NCI-H2081 (cell line): ENCODE measurements around the gene NKPD1.

Source experiments
- DNase-seq, 2 experiments: peaks; one replicate each; lab custom pipeline; 2025; lab: John Stamatoyannopoulos, UW

Gene NKPD1

GRCh38 chr19:45140144-45140503 lies 20.7 kb downstream of the NKPD1 start:
- no peak for DNase-seq

GRCh38 chr19:45139286-45140143 lies 21.3 kb downstream of the NKPD1 start:
- DNase-seq = no peak

- peak in 1 of 2 experiments; percentile 30 for DNase-seq
Observed at GRCh38 chr19:45138303-45138751, 22.5 kb downstream of the NKPD1 start.

- DNase-seq = peak; percentile 88 to 95
Observed at GRCh38 chr19:45137179-45137761, 23.5 kb downstream of the NKPD1 start.

- DNase-seq = peak in 1 of 2 experiments; percentile 29
Observed at GRCh38 chr19:45136507-45137178, 24.1 kb downstream of the NKPD1 start.

- DNase-seq = no peak
Observed at GRCh38 chr19:45135176-45135885, 25.5 kb downstream of the NKPD1 start.

- no peak for DNase-seq
Observed at GRCh38 chr19:45133661-45134060, 27.1 kb downstream of the NKPD1 start.

GRCh38 chr19:45130888-45131615 lies 29.7 kb downstream of the NKPD1 start:
- peak; percentile 95 to 98 for DNase-seq

- no peak for DNase-seq
Observed at GRCh38 chr19:45130236-45130635, 30.5 kb downstream of the NKPD1 start.

GRCh38 chr19:45128806-45129205 lies 32.0 kb downstream of the NKPD1 start:
- no peak for DNase-seq

GRCh38 chr19:45128146-45128545 lies 32.6 kb downstream of the NKPD1 start:
- DNase-seq = no peak

- no peak for DNase-seq
Observed at GRCh38 chr19:45126654-45127053, 34.1 kb downstream of the NKPD1 start.

GRCh38 chr19:45125975-45126493 lies 34.7 kb downstream of the NKPD1 start:
- DNase-seq = peak; percentile 62 to 67

GRCh38 chr19:45125360-45125759 lies 35.4 kb downstream of the NKPD1 start:
- no peak for DNase-seq

- no peak for DNase-seq
Observed at GRCh38 chr19:45124021-45124420, 36.8 kb downstream of the NKPD1 start.

GRCh38 chr19:45123440-45123850 lies 37.3 kb downstream of the NKPD1 start:
- peak in 1 of 2 experiments; percentile 62 for DNase-seq

GRCh38 chr19:45122832-45123231 lies 38.0 kb downstream of the NKPD1 start:
- no peak for DNase-seq

GRCh38 chr19:45121827-45122345 lies 38.9 kb downstream of the NKPD1 start:
- no peak for DNase-seq

- peak in 1 of 2 experiments; percentile 3 for DNase-seq
Observed at GRCh38 chr19:45119582-45119981, 41.2 kb downstream of the NKPD1 start.

GRCh38 chr19:45118591-45119355 lies 42.0 kb downstream of the NKPD1 start:
- peak; percentile 47 to 82 for DNase-seq
